HG03571 (cell line): ENCODE measurements around the gene TBC1D8B.
"Not testable (repeated sequence)": the region's sequence is repeated elsewhere in the genome, so short reads cannot be mapped to it uniquely, and the experiment has no call there.

Source experiments
- ATAC-seq: cut with Tn5 transposase; IDR thresholded peaks from one replicate; pipeline ENCODE4 v1.9.1; 2021; ENCODE audit not compliant: unreplicated experiment

The TBC1D8B gene

GRCh38 chrX:106802388-106803275 lies at the start of gene TBC1D8B:
TBC1D8B (plus strand) TSS chrX:106802673; CDS start chrX:106802854, 181 bp downstream.
- peak; percentile 96 for ATAC-seq

DNA sequence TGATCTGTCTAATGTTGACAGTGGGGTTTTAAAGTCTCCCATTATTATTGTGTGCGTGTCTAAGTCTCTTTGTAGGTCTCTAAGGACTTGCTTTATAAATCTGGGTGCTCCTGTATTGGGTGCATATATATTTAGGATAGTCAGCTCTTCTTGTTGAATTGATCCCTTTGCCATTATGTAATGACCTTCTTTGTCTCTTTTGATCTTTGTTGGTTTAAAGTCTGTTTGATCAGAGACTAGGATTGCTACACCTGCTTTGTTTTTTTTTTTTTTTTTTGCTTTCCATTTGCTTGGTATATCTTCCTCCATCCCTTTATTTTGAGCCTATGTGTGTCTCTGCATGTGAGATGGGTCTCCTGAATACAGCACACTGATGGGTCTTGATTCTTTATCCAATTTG lies 33.2 kb upstream of the TBC1D8B start:
- not testable (repeated sequence) for ATAC-seq

- ATAC-seq: no peak
Observed at GRCh38 chrX:106774981-106775380, 27.5 kb upstream of the TBC1D8B start.

DNA sequence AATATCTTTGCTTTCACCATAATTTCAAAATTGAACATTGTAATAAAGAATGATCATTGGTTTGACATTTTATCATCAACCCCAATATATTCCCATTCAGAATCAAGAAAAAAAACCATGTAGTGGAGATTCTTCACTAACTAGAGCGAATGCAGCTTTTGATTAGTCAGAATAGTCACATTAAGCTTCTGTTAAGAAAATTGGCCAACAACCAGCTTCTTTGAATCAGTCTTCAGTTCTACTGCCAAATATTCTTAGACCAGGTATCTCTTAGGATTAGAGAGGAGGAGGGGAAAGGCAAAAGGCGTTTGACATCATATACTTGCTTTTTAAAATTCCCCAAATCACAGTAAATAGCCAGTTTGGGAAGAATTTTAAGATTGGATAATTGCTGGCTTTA lies 22.2 kb upstream of the TBC1D8B start:
- ATAC-seq: no peak

DNA sequence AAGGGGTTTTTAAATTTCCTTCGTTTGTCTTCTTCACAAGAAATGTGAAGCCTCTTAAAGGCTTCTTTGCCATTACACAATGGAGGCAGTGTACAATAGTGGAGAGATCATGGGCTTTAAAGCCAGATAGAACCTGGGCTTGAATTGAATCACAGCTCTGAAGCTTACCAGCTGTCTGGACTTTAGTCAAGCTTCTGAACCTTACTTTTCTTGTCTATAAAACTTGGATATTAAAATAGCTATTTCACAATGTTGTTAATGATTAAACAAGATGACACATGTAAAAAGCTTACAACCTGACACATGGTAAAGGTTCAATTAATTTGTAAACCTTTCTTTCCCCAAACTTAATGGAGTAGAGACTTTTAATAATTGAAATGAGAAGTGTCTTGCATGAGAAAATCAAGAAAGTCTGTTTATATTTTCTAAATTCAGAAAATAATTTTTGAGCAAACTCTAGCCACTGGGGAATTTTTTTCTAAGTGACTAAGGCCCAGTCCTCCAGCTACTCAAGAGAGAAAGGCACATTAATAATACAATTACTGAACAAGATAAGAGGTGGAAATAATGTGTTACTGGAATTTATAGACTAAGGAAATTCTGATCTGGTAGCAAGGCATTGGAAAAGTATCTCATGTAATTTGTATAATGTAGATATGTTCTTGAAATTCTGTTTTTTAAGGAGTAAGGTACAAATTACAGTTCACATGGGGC lies 21.7 kb upstream of the TBC1D8B start:
- no peak for ATAC-seq

- no peak for ATAC-seq
Observed at GRCh38 chrX:106783716-106784115, 18.8 kb upstream of the TBC1D8B start.

DNA sequence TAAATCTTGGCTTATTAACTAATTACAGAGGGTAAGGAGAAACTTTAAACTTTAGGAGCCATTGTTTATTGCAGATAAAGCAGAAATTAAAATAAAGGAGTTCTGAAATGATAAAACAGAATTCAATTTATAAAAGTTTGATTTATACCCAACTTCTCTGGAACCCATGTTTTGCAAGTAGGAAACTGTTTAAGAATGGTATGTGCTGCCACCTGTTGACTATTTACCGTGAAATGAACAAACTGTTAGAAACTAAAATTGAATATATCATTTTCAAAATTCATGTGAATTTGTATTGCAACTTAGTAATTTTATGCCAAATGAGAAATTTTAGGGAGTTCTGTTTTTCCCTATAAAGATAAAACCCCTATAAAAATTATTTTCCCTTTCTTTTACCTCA lies 11.0 kb upstream of the TBC1D8B start:
- ATAC-seq: no peak

DNA sequence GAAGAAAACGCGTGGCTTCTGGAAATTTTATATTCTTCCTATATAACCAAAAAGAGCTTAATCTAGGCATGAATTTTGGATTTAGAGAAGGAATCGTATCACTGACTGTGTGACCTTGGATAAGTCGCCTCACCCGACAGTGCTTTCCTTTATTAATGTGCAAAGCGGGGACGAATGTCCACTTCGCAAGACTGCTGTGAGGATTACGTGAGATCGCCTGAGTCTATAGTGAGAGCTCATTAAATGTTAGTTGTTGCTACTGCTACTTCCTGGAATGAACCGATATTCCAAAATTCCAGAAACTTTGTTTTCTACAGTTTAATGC lies 448 bp upstream of the TBC1D8B start:
- ATAC-seq: no peak

DNA sequence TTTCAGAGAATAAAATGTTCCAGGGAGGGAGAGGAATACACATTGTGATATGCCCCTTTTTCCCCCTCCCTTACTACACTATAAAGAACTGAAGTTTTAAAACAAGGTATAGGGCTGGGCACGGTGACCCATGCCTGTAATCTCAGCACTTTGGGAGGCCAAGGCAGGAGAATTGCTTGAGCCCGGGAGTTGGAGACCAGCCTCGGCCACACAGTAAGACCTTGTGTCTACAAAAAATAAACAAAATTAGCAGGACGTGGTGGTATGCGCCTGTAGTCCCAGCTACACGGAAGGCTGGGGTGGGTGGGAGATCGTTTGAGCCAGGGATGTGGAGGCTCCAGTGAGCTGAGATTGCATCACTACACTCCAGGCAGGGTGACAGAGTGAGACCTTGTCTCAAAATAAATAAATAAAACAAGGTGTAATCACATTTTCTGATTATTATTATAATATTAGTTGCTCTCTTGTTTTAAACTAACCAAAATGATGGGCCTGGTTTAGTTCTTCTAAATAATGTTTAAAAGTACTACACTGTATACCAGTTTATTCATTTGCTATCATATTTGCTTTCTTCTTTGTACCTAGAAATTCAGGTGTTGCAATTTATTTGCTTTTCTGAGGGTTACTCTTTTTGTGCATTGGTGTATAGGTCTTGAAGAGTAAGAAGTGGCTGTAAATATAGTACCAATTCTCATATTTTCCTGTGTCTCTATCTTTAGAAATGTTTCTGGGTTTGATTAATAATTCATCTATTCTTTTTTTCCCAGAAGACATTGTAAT lies 8.8 kb downstream of the TBC1D8B start:
- ATAC-seq: no peak

GRCh38 chrX:106812930-106813329 lies 10.5 kb downstream of the TBC1D8B start:
- ATAC-seq: not testable (repeated sequence)

GRCh38 chrX:106814093-106814492 lies 11.6 kb downstream of the TBC1D8B start:
- not testable (repeated sequence) for ATAC-seq

- no peak for ATAC-seq
Observed at GRCh38 chrX:106862972-106863688, 60.7 kb downstream of the TBC1D8B start.

- ATAC-seq: no peak
Observed at GRCh38 chrX:106863697-106864096, 61.2 kb downstream of the TBC1D8B start.

DNA sequence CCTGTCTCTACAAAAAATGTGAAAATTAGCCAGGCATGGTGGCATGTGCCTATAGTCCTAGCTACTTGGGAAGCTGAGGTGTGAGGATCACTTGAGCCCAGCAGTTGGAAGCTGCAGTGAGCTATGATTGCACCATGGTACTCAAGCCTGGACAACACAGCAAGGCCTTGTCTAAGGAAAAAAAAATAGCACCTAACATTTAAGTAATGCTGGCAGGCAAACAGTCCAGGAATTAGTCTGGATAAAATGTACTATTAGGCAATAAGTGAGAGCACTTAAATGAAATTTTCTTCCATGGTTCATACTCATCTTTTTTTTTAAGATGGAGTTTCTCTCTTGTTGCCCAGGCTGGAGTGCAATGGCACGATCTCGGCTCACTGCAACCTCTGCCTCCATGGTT lies 70.3 kb downstream of the TBC1D8B start:
- ATAC-seq: not testable (repeated sequence)

GRCh38 chrX:106874075-106874474 lies 71.6 kb downstream of the TBC1D8B start:
- ATAC-seq: no peak

GRCh38 chrX:106875151-106875550 lies 72.7 kb downstream of the TBC1D8B start:
- ATAC-seq: no peak

DNA sequence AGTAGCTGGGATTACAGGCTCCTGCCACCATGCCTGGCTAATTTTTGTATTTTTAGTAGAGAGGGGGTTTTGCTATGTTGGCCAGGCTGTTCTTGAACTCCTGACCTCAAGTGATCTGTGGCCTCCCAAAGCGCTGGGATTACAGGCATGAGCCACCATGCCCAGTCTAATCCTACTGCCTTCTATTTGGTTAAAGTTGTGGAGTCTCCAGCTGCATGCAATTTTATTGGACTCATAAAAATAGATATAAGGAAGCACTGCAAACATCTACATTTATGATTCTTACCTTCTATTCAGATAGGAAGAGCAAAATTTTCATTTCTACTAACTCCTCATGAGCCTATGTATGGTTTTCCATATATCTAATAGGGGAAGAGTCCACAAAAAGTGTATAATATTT lies 87.0 kb downstream of the TBC1D8B start:
- no peak for ATAC-seq

DNA sequence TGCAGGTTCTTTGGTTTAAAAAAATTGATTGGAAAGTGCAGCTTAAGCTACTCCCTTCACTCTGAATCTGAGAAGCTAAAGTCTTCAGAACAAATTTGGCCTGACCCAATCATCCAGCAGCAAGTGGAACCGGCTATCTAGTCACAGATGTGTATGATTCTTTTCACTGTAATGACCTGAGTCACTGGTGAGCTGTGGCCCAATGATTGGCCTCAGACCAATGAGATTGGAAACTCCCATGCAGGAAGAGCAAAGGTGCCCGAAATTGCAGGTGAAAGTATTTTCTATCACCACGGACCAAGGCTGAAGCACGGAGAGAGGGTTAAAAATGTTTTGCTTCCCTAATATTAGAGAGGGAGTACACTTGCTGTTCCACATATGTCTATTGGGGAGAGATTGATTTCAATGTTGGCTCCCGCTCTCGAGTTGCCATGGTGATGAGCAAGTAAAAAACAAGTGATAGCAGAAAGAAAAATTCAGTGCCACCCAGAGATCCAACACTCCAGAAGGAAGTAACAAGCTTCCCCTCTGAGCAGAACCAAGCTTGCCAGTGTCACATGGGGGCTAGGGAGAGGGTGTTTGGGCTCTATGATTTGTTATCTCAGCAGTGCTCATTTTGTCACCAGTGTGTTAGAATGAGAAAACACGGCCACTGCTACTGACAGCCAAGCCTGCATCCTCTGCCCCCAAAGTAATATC lies 89.4 kb downstream of the TBC1D8B start:
- no peak for ATAC-seq

GRCh38 chrX:106894392-106894909 lies 92.0 kb downstream of the TBC1D8B start:
- no peak for ATAC-seq

- no peak for ATAC-seq
Observed at GRCh38 chrX:106894978-106895452, 92.5 kb downstream of the TBC1D8B start.
